H9 (cell line): ENCODE data around the gene MUC5B. TPM values are rescaled to one million over a fixed set of nuclear protein-coding genes. Genes with fewer than 3 reads are reported as not detected.

Experiments
- DNase-seq: peaks from one replicate; pipeline ENCODE4 v3.0.0-alpha.2; 2017
- H2AFZ ChIP-seq: one replicate; pipeline ENCODE4 v1.6.1; 2013; ENCODE audit warnings: mild to moderate bottlenecking, low read length, control low read depth, moderate library complexity
- H2AK5ac ChIP-seq: 2 replicates; pipeline ENCODE4 v1.6.1; 2013; ENCODE audit warnings: low read length, control low read depth, mixed read lengths; ENCODE audit not compliant: insufficient read length
- H2BK120ac ChIP-seq: one replicate; pipeline ENCODE4 v1.6.1; 2013; ENCODE audit warnings: low read depth, mild to moderate bottlenecking, low read length, control low read depth, inconsistent platforms; ENCODE audit not compliant: poor library complexity, severe bottlenecking
- H2BK12ac ChIP-seq: 2 replicates; pipeline ENCODE4 v1.6.1; 2013; ENCODE audit warnings: low read length, control low read depth, mixed read lengths, low read depth; ENCODE audit not compliant: insufficient read length
- H2BK15ac ChIP-seq: 2 replicates; pipeline ENCODE4 v1.6.1; 2013; ENCODE audit warnings: low read depth, low read length, control low read depth
- H2BK20ac ChIP-seq: one replicate; pipeline ENCODE4 v1.6.1; 2013; ENCODE audit warnings: low read depth, mild to moderate bottlenecking, low read length, control low read depth, inconsistent platforms; ENCODE audit not compliant: poor library complexity, severe bottlenecking
- H2BK5ac ChIP-seq: 2 replicates; pipeline ENCODE4 v1.6.1; 2013; ENCODE audit warnings: low read length, control low read depth, mixed read lengths; ENCODE audit not compliant: insufficient read length
- H3K14ac ChIP-seq: 2 replicates; pipeline ENCODE4 v1.6.1; 2013; ENCODE audit warnings: low read length, control low read depth; ENCODE audit not compliant: insufficient read depth
- H3K18ac ChIP-seq: 2 replicates; pipeline ENCODE4 v1.6.1; 2013; ENCODE audit warnings: low read depth, mild to moderate bottlenecking, mixed read lengths, low read length, control low read depth; ENCODE audit not compliant: insufficient read length
- H3K23ac ChIP-seq: 2 replicates; pipeline ENCODE4 v1.6.1; 2013; ENCODE audit warnings: low read length, control low read depth, mixed read lengths, low read depth; ENCODE audit not compliant: insufficient read length
- H3K23me2 ChIP-seq: 2 replicates; pipeline ENCODE4 v1.6.1; 2013; ENCODE audit warnings: low read depth, mild to moderate bottlenecking, mixed read lengths, low read length, control low read depth; ENCODE audit not compliant: insufficient read length, poor library complexity, severe bottlenecking
- H3K27ac ChIP-seq: 2 replicates; pipeline ENCODE4 v1.5.1; 2013; ENCODE audit warnings: low read length, control low read depth, mixed read lengths, low read depth; ENCODE audit not compliant: insufficient read length
- H3K27me3 ChIP-seq: 2 replicates; pipeline ENCODE4 v1.6.1; 2013; ENCODE audit warnings: low read length, control low read depth, inconsistent platforms; ENCODE audit not compliant: insufficient read depth
- H3K4ac ChIP-seq: 2 replicates; pipeline ENCODE4 v1.6.1; 2013; ENCODE audit warnings: low read depth, mild to moderate bottlenecking, control low read depth, inconsistent platforms, low read length, moderate library complexity
- H3K4me1 ChIP-seq: 2 replicates; pipeline ENCODE4 v1.6.1; 2013; ENCODE audit warnings: low read length, control low read depth, inconsistent platforms; ENCODE audit not compliant: insufficient read depth
- H3K4me2 ChIP-seq: 2 replicates; pipeline ENCODE4 v1.6.1; 2013; ENCODE audit warnings: low read length, control low read depth, mixed read lengths; ENCODE audit not compliant: insufficient read length, insufficient read depth
- H3K56ac ChIP-seq: 2 replicates; pipeline ENCODE4 v1.6.1; 2013; ENCODE audit warnings: low read depth, mild to moderate bottlenecking, mixed read lengths, low read length, control low read depth; ENCODE audit not compliant: insufficient read length
- H3K79me1 ChIP-seq: 2 replicates; pipeline ENCODE4 v1.6.1; 2013; ENCODE audit warnings: low read depth, mild to moderate bottlenecking, moderate library complexity, low read length, control low read depth, inconsistent platforms; ENCODE audit not compliant: insufficient read depth, poor library complexity, severe bottlenecking
- H3K79me2 ChIP-seq: 2 replicates; pipeline ENCODE4 v1.6.1; 2013; ENCODE audit warnings: low read length, control low read depth, inconsistent platforms; ENCODE audit not compliant: insufficient read depth
- H3K9ac ChIP-seq: 2 replicates; pipeline ENCODE4 v1.6.1; 2013; ENCODE audit warnings: low read length, control low read depth, mixed read lengths; ENCODE audit not compliant: insufficient read length; ENCODE audit errors: extremely low read depth
- H3K9me3 ChIP-seq: one replicate; pipeline ENCODE4 v1.6.1; 2013; ENCODE audit warnings: low read depth, low read length, inconsistent platforms; ENCODE audit not compliant: control insufficient read depth
- H3T11ph ChIP-seq: one replicate; pipeline ENCODE4 v1.6.1; 2013; ENCODE audit warnings: mild to moderate bottlenecking, low read length, control low read depth, inconsistent platforms
- H4K20me1 ChIP-seq: one replicate; pipeline ENCODE4 v1.6.1; 2013; ENCODE audit not compliant: control insufficient read depth, insufficient read length, insufficient read depth
- H4K5ac ChIP-seq: 2 replicates; pipeline ENCODE4 v1.6.1; 2013; ENCODE audit warnings: low read depth, mild to moderate bottlenecking, mixed read lengths, low read length, control low read depth; ENCODE audit not compliant: insufficient read length
- H4K8ac ChIP-seq: replicated peaks from 2 replicates; pipeline ENCODE4 v1.6.1; 2013; ENCODE audit warnings: low read length, control low read depth, mixed read lengths, low read depth; ENCODE audit not compliant: insufficient read length
- H4K91ac ChIP-seq: 2 replicates; pipeline ENCODE4 v1.6.1; 2013; ENCODE audit warnings: low read depth, mild to moderate bottlenecking, moderate library complexity, mixed read lengths, low read length, control low read depth; ENCODE audit not compliant: insufficient read length
- H3K27ac Mint-ChIP-seq, 3 experiments: 2 replicates in 2 of 3; 3 replicates in 1 of 3; pipeline ENCODE4 v1.8.0; 2020 to 2021; ENCODE audit warnings: mixed read lengths in 3 of 3, mild to moderate bottlenecking in 1 of 3, moderate library complexity in 1 of 3
- H3K27me3 Mint-ChIP-seq: 2 replicates; pipeline ENCODE4 v1.8.0; 2021; ENCODE audit warnings: low read depth, mild to moderate bottlenecking, moderate library complexity, mixed read lengths
- H3K36me3 Mint-ChIP-seq, 3 experiments: 2 replicates in 2 of 3; 3 replicates in 1 of 3; pipeline ENCODE4 v1.8.0; 2020 to 2021; ENCODE audit warnings: low read depth in 3 of 3, mixed read lengths in 3 of 3; ENCODE audit not compliant: insufficient read depth in 1 of 3
- H3K4me1 Mint-ChIP-seq, 2 experiments: 2 replicates each; pipeline ENCODE4 v1.8.0; 2020; ENCODE audit warnings: mixed read lengths in 2 of 2
- H3K4me3 Mint-ChIP-seq, 2 experiments: 2 replicates in 1 of 2; 3 replicates in 1 of 2; pipeline ENCODE4 v1.8.0; 2020 to 2021; ENCODE audit warnings: mild to moderate bottlenecking in 2 of 2, mixed read lengths in 2 of 2, moderate library complexity in 1 of 2
- H3K9me3 Mint-ChIP-seq, 2 experiments: 2 replicates in 1 of 2; 3 replicates in 1 of 2; pipeline ENCODE4 v1.8.0; 2020; ENCODE audit warnings: mild to moderate bottlenecking in 2 of 2, mixed read lengths in 2 of 2, moderate library complexity in 1 of 2
- WGBS: extraction: QIAGEN DNeasy Blood & Tissue Kit; methylation state at CpG from one replicate; pipeline ENCODE4 v1.1.7; 2013; ENCODE audit warnings: missing lambda C conversion rate, low lambda C conversion rate, mixed read lengths; ENCODE audit not compliant: insufficient read length; ENCODE audit errors: extremely low coverage; 5-methylcytosine and 5-hydroxymethylcytosine counted together
- total RNA-seq: library from RNA; stranded (reverse); gene quantifications from 2 replicates; pipeline ENCODE4 v1.2.1, GENCODE V29; 2021
- TF ChIP-seq, protein P1 (sequence below): fragments of 200-600 bp; sonication (generic); conservative IDR thresholded peaks from 3 replicates; pipeline ENCODE4 v1.8.0; 2021; ENCODE audit warnings: antibody characterized with exemption, mild to moderate bottlenecking

The MUC5B gene
- total RNA-seq, 1 experiment from 2014 or later: not detected

DNA sequence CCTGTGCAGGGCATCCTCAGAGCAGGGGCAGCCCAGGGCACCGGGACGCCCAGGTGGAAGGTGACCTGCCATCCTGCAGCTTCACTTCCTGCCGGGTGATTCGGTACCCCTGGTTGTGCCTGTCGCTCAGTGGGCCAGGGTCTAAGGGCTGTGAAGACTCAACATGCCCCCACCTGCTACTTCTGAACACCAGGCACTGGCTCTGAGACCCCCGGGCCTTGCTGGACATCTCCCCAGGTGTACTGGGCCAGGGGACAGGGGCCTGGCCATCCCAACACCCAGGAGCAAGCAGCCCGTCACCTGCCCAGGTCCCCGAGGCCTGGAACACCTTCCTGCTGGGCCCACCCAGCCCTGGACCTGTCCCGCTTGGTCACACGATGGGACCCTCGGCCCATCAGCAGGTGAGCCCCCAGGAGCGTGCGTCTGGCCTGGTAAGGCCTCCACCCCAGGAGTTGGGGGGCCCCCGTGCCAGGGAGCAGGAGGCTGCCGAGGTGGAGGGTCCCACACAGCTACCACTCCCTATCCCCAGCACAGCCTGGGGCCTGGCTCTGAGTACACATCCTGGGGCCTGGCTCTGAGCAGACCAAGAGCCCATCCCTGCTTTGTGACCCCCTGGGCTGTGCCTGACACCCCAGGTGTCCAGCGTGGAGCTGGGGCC, 3.9 kb upstream of the MUC5B start:
- Histone ChIP-seq H2BK12ac (no peak overlapping the region), H3K4me2 (no peak overlapping the region), H3K4ac (no peak overlapping the region), H3K9me3 (no peaks in the 10 kb centered on the region), H2AK5ac (no peak overlapping the region), H3K56ac (no peak overlapping the region), H2AFZ (no peak overlapping the region), H2BK20ac (no peak overlapping the region), H3K14ac (no peak overlapping the region), H4K20me1 (no peaks in the 10 kb centered on the region), H2BK120ac (no peak overlapping the region), H3K4me1 (no peaks in the 10 kb centered on the region; the same call in 1 of the 2 replicates), H2BK15ac (no peak overlapping the region), H3K23me2 (no peaks in the 10 kb centered on the region), H3K23ac (no peak overlapping the region), H3T11ph (no peak overlapping the region), H4K8ac (no peak overlapping the region), H3K79me1 (no peaks in the 10 kb centered on the region), H3K9ac (no peak overlapping the region), H3K18ac (no peak overlapping the region), H4K5ac (no peak overlapping the region), H3K27ac (no peak overlapping the region), H3K79me2 (no peaks in the 10 kb centered on the region), H4K91ac (no peak overlapping the region), H3K27me3 (no peaks in the 10 kb centered on the region), H2BK5ac (no peak overlapping the region)
- peaks cover 0 to 6% of the 10 kb centered on the region in 2 experiments; a peak in 2 of 4 replicates for H3K4me1 Mint-ChIP-seq
- H3K36me3 Mint-ChIP-seq: no peaks in the 10 kb centered on the region
- peak; percentile 25 for DNase-seq
- TF ChIP-seq, protein P1, sequence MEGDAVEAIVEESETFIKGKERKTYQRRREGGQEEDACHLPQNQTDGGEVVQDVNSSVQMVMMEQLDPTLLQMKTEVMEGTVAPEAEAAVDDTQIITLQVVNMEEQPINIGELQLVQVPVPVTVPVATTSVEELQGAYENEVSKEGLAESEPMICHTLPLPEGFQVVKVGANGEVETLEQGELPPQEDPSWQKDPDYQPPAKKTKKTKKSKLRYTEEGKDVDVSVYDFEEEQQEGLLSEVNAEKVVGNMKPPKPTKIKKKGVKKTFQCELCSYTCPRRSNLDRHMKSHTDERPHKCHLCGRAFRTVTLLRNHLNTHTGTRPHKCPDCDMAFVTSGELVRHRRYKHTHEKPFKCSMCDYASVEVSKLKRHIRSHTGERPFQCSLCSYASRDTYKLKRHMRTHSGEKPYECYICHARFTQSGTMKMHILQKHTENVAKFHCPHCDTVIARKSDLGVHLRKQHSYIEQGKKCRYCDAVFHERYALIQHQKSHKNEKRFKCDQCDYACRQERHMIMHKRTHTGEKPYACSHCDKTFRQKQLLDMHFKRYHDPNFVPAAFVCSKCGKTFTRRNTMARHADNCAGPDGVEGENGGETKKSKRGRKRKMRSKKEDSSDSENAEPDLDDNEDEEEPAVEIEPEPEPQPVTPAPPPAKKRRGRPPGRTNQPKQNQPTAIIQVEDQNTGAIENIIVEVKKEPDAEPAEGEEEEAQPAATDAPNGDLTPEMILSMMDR: no peak
- no peak overlapping the region for H3K27ac Mint-ChIP-seq
- H3K27me3 Mint-ChIP-seq: peaks cover 45% of the 10 kb centered on the region
- no CpG with 5 or more reads among the region's 16 CpGs for WGBS
- peaks cover 0 to 8% of the 10 kb centered on the region in 2 experiments; a peak in 4 of 5 replicates for H3K9me3 Mint-ChIP-seq
- no peak overlapping the region for H3K4me3 Mint-ChIP-seq
